Adrenal gland (tissue), 12 donors: Measurements from ENCODE around the gene LETMD1. TPM values are rescaled to one million over a fixed set of nuclear protein-coding genes. Genes with fewer than 3 reads are reported as not detected.

ENCODE experiments used
- DNase-seq, 7 donors: peaks; one replicate each; pipeline ENCODE4 v3.0.0-alpha.2; 2019 to 2020
- H3K27ac ChIP-seq, 5 donors: fragments of 200-600 bp; sonication (generic) in 4 of 5; 1 replicate in 3 of 5; 2 replicates in 2 of 5; pipeline versions ENCODE4 v1.5.1 to v1.8.0; 2016 to 2020; ENCODE audit warnings: mild to moderate bottlenecking in 1 of 5
- H3K27me3 ChIP-seq: fragments of 200-600 bp; 2 replicates; pipeline ENCODE4 v1.8.0; 2021
- H3K36me3 ChIP-seq, 2 donors: fragments of 200-600 bp; replicated peaks in 1 of 2; 1 replicate in 1 of 2; 2 replicates in 1 of 2; pipeline versions ENCODE4 v1.5.1 to v1.8.0; 2018 to 2022
- H3K4me1 ChIP-seq, 2 donors: fragments of 200-600 bp; replicated peaks in 1 of 2; 1 replicate in 1 of 2; 2 replicates in 1 of 2; pipeline versions ENCODE4 v1.5.1 to v1.8.0; 2018 to 2021
- H3K4me3 ChIP-seq, 4 donors: fragments of 200-600 bp; sonication (generic) in 3 of 4; one replicate each; pipeline ENCODE4 v1.5.1; 2016 to 2018
- H3K9me3 ChIP-seq, 3 donors: fragments of 200-600 bp; sonication (generic) in 1 of 3; replicated peaks in 1 of 3; 1 replicate in 2 of 3; 2 replicates in 1 of 3; pipeline versions ENCODE4 v1.5.1 to v1.8.0; 2016 to 2021
- CTCF ChIP-seq, 6 experiments: fragments of 450-650 bp in 4 of 6; fragments of 200-600 bp in 2 of 6; sonication (generic) in 1 of 6; IDR thresholded peaks; 1 replicate in 5 of 6; 2 replicates in 1 of 6; pipeline versions ENCODE4 v1.5.1 to v1.8.0; 2016 to 2021; ENCODE audit warnings: antibody characterized with exemption in 6 of 6, mild to moderate bottlenecking in 2 of 6, moderate library complexity in 1 of 6
- POLR2A ChIP-seq, 2 donors: fragments of 450-650 bp; IDR thresholded peaks; one replicate each; pipeline ENCODE4 v1.6.1; 2017; ENCODE audit warnings: antibody characterized with exemption in 2 of 2, mild to moderate bottlenecking in 2 of 2, moderate library complexity in 1 of 2
- WGBS, 4 donors: extraction: QIAGEN DNeasy Blood & Tissue Kit in 2 of 4; methylation state at CpG; one replicate each; pipeline versions ENCODE4 v1.1.5 to v1.1.7; 2013 to 2017; 5-methylcytosine and 5-hydroxymethylcytosine counted together
- intact Hi-C, 2 donors: fragments of 100-400 bp; cut with DNase I; formaldehyde crosslinking; loops; one replicate each; pipeline versions ENCODE4 v1.14.1 to v1.15.0; 2022 to 2023
- polyA plus RNA-seq, 3 donors: library from polyadenylated mRNA; stranded (reverse); fragments of 200-250 nt in 2 of 3; fragments of 350-450 nt in 1 of 3; fragmentation: Illumina TruSeq in 1 of 3; extraction: RNeasy Lipid Tissue Mini Kit (QIAGEN cat#74804) in 1 of 3; gene quantifications; one replicate each; pipeline ENCODE4 v1.2.3, GENCODE V29; 2013 to 2014
- total RNA-seq, 9 donors: library from RNA; depleted of rRNA in 4 of 9; stranded (reverse); fragments of >200 nt in 4 of 9; fragments of 120-200 nt in 1 of 9; fragmentation: NEBNext Ultra II Directional in 1 of 9; extraction: Animal tissue kit (Norgen Biotek cat#: 25700) in 1 of 9; gene quantifications; one replicate each; pipeline versions ENCODE4 v1.1.0 to v1.2.4, GENCODE V29; 2013 to 2023
- donor health status: healthy with polysubstance abuse.
- donor health status: Bipolar disorder and iron deficiency.
- donor health status: DM: yes; HTN: yes; CAD: no.
- donor health status: DM: no; HTN: no; CAD: no.
- donor health status: DM: no; HTN: no; CAD: no.
- donor health status: DM: yes; HTN: yes; CAD: no.

LETMD1 gene
- total and polyA plus RNA-seq, 12 donors = 37.7 to 122 (median 73.2) TPM

- no peak for TF ChIP-seq POLR2A (IDR thresholded peaks at IDR 0.05)
- TF ChIP-seq CTCF (IDR thresholded peaks at IDR 0.05) = no peak
- no peak for DNase-seq
- H3K36me3 ChIP-seq = peaks cover 0 to 63% of the 10 kb centered on the region in 2 donors
- no peaks in the 10 kb centered on the region for H3K9me3 ChIP-seq
- H3K27me3 ChIP-seq = no peaks in the 10 kb centered on the region
- peaks cover 0 to 6% of the 10 kb centered on the region in 2 donors for H3K4me1 ChIP-seq
- 80 to 84% (median 81%) methylated on average over 7 of the region's 7 CpGs for WGBS, 4 donors
- intact Hi-C loops = no loop called here
- H3K4me3 ChIP-seq = no peak overlapping the region
- H3K27ac ChIP-seq = no peak overlapping the region
These were observed 47.9 kb upstream of the LETMD1 start for GRCh38 chr12:51000245-51000644.

GRCh38 chr12:51001799-51002198 lies 46.3 kb upstream of the LETMD1 start:
- Histone ChIP-seq H3K27me3 (no peaks in the 10 kb centered on the region), H3K4me3 (no peak overlapping the region), H3K27ac (no peak overlapping the region), H3K9me3 (no peaks in the 10 kb centered on the region), H3K36me3 (peaks cover 0 to 54% of the 10 kb centered on the region in 2 donors), H3K4me1 (peaks cover 0 to 6% of the 10 kb centered on the region in 2 donors)
- 83 to 90% (median 88%) methylated on average over 1 of the region's 1 CpG for whole genome bisulfite sequencing, 4 donors
- no peak for DNase-seq
- TF ChIP-seq CTCF (IDR thresholded peaks at IDR 0.05) (no peak), POLR2A (IDR thresholded peaks at IDR 0.05) (no peak)
- intact Hi-C loops = no loop called here

GRCh38 chr12:51004504-51004903 lies 43.6 kb upstream of the LETMD1 start:
- H3K27ac ChIP-seq = no peak overlapping the region
- H3K4me1 ChIP-seq = peaks cover 0 to 10% of the 10 kb centered on the region in 2 donors
- no peak for DNase-seq
- H3K9me3 ChIP-seq = no peaks in the 10 kb centered on the region
- peaks cover 0 to 47% of the 10 kb centered on the region in 2 donors for H3K36me3 ChIP-seq
- TF ChIP-seq CTCF (IDR thresholded peaks at IDR 0.05) (no peak), POLR2A (IDR thresholded peaks at IDR 0.05) (no peak)
- 60 to 76% (median 68%) methylated on average over 6 of the region's 6 CpGs for WGBS, 4 donors
- intact Hi-C loops = no loop called here
- H3K4me3 ChIP-seq = no peak overlapping the region
- no peaks in the 10 kb centered on the region for H3K27me3 ChIP-seq

GRCh38 chr12:51005030-51005429 lies 43.1 kb upstream of the LETMD1 start:
- Histone ChIP-seq H3K27ac (no peak overlapping the region), H3K4me1 (peaks cover 0 to 13% of the 10 kb centered on the region in 2 donors), H3K27me3 (no peaks in the 10 kb centered on the region), H3K9me3 (no peaks in the 10 kb centered on the region), H3K36me3 (peaks cover 0 to 42% of the 10 kb centered on the region in 2 donors), H3K4me3 (no peak overlapping the region)
- DNase-seq = no peak
- intact Hi-C loops = no loop called here
- 91 to 100% (median 98%) methylated on average over 3 of the region's 3 CpGs for WGBS, 4 donors
- TF ChIP-seq CTCF (IDR thresholded peaks at IDR 0.05) (no peak), POLR2A (IDR thresholded peaks at IDR 0.05) (no peak)
